Forelimb muscle (tissue), 1 donor: ENCODE data around the gene IL31. TPM values are rescaled to one million over a fixed set of nuclear protein-coding genes. Genes with fewer than 3 reads are reported as not detected.

Source experiments
- DNase-seq: peaks from one replicate; pipeline ENCODE4 v3.0.0-alpha.2; 2013; ENCODE audit warnings: low read depth
- polyA plus RNA-seq: library from polyadenylated mRNA; unstranded; fragments of 120-200 nt; gene quantifications from one replicate; pipeline ENCODE4 v1.2.1, GENCODE V29; 2013; ENCODE audit not compliant: insufficient read length

Gene IL31
- polyA plus RNA-seq, 1 donor = not detected

DNA sequence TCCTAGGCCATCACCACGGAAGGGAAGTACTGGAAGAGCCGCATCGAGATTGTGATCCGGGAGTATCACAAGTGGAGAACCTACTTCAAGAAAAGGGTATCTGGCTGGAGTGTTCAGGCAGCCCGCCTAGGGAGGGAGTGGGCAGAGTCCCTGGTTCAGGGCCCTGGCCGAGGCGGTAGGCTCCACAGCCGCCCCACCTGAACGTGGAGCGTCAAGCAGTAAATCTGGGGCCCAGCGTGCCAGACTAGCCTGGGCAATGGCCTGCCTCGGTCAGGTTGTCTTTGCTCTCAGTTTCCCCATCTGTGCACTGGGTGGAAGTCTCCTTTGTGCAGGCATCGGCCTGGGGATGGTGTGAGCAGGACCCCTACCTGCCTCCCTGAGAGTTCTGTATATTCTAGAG lies 44.9 kb downstream of the IL31 start:
- no peak for DNase-seq

DNA sequence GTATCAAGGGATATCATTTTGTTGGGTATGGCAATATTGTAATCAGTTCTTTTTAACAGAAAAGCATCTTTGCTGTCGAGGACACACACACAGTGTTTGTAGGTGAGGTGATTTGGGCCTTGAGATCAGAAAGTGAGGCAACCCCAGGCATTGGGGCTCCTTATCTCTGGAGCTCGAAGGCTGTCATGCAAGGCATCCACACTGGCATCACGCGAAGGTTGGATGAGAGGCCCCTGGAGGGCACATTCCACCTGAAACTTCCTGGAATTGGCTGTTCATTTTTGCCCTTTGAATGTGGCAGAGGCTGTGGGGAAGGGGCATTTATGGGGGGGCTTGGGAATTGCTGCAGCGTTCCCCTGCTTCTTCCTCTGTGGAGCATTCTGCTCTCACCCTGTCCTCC lies 45.5 kb downstream of the IL31 start:
- no peak for DNase-seq

DNA sequence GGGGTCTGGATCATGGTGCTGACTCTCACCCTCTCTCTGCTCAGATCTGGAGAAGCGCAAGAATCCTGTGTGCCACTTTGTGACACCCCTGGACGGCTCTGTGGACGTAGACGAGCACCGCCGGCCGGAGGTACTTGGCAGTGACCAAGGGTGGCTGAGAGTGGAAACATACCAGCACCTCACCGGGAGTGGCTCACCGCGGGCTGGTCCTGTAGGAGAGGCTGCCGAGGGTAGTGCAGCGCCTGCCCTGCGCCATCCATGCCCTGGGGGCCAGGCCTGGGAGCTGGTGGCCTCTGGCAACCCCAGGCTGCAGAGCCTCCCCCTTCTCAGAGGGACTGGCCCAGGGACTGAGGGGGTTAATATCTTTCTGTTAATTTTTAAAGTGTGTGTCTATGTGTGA lies 46.2 kb downstream of the IL31 start:
- no peak for DNase-seq

DNA sequence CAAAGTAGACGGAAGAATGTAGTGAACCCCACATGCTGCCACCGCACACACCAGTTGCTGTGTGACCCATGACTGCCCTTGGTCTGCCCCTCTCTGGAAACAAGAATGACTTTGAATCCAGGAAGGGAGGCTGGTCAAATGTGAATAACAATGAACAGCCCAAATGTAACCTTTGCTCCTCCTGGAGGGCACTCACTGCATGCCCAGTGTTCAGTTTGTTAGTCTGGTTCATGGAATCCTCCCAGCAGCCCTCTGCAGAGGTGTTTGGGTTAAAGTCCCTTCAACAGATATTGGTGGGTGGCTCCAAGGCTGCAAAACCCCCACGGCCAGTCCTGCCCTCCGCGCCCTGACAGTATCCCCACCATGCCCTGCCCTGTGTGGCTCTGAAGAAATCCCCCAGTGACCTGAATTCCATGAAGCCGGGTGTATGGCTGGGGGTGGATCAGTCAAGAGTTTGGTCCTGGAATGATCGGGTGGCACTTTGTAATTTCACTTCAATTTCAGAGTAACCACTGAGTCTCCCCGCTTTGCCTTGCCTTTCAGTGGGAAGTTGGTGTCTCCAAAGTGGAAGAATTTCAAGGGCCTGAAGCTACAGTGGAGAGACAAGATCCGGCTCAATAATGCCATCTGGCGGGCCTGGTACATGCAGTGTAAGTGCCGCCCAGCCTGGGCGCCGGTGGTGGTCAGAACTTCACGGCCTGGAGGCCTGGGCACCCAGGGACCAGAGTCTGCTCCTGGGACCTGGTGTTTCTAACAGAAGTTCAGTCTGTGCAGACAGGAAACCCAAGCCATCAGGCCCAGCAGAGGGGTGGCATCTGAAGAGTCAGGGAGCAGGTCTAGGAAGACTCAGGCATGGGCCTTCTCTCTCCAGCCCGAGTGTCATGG lies 47.1 kb downstream of the IL31 start:
- no peak for DNase-seq

DNA sequence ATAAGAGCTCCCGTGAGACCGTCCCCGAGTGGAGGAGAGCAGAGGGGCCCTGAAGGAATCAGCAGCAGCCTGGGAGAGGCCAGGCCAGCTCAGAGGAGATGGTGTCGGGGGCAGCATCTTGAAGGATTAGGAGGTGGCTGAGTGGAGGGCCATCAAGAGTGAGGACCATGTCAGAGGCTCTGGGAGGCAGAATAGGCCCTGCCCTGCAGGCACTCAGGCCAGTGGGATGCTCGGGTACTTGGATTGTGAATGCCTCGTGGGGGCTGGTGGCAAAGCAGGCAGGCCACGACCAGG lies 47.7 kb downstream of the IL31 start:
- no peak for DNase-seq

DNA sequence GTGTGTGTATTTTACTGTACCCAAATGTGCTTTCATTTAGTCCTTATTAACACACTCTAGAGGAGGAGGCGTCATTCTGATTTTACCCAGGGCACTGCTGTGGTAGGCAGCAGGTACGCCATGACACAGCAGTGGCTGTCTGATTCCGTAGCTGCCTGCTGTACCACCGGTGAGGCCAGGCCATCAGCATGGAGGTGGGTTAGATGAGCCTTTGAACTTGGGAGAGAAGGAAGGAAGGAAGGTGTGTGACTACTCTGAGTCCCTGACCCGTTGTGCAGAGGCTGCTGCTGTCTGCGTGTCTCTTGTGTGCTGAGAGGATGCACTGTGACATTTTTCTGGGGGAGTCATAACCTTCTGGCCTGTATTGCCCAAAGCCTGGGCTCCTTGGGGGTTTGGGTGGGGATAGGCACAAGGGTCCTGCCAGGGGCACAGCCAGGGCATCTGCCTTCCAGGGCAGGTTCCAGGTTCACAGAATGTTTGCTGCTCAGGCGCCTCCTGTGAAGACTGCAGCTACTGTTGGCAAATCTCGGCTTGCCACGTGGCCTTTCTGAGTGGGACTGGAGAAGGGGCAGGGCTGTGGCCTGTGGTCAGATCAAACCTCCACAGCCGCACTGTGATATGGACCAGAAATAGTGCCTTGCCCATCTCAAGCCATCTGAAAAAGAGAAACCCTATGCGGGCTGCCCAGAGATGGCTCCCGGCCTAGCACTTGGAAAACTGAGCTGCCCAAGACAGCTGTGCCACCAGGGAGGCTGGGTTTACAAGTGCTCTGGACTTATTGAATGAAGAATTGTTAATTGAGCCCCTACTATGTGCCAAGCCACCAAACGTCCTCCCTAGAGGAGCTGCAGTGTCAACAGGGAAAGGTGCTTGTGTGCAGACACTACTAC lies 48.3 kb downstream of the IL31 start:
- no peak for DNase-seq

DNA sequence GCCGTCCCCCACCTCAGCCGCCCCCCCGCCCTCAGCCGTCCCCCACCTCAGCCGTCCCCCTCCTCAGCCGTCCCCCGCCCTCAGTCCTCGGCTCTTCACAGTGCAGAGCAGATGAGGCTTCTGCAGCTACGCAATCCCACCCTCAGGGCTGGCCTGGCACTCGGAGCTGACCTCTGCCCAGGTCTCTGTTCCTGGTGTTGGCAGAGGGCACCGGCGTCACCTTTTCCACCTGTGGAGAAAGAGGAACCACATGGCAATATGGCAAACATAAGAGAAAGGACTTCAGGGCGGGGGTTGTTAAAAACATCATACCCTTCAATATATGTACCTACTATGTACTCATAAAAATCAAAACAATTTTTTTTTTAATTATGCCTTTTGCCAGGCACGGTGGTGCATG lies 49.7 kb downstream of the IL31 start:
- DNase-seq = no peak

DNA sequence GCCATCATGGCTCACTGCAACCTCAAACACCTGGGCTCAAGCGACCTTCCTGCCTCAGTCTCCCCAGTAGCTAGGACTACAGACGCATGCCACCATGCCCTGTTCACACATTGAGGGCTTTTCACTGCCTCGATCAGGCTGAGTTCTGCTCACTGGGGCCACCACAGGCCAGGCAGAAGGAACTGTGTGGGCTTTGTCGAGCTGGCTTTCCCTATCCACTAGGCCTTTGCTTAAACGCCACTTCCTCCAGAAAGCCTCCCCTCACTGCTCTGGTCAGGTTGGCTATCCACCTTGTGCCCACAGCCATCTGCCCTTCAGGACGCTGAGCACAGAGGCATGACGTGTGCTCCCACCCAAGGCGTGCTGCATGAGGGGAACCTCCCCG lies 50.3 kb downstream of the IL31 start:
- no peak for DNase-seq

DNA sequence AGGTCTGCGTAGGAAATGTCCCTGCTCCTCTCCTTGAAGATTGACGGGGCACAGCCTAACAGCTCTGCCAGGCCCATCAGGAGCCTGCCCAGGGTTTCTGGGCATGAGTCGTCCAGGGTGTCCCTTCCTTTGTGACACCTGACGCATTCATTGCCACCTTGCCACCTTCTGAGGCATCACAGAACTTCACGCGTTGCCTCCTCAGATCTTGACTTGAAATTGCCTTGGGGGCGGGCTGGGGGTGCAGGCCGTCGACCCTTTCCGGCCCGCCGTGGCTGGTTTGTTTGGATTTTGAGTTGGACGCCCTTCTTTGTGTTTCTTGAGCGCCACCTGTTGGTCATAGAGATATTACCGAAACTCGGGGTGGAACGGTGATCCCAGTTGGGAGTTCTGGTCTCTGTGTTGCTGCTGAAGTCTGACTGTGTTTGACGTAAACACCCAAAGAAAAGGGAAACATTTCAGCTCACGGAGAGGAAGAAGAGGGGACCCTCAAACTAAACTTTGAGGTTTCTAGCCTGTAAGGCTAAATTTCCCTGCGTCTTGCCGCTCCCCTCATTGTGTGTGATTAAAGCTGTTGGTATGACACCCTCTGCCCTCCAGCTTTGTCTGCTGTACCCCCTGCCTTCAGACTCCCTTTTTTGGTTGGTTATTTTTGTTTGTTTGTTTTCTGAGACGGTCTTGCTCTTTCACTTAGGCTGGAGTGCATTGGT lies 50.8 kb downstream of the IL31 start:
- DNase-seq = peak; percentile 48

Other genes starting within 250 kb of the IL31 start
- gene BCL7A, start 152.3 kb downstream of the IL31 start, polyA plus RNA-seq = 16.8 TPM
- gene MLXIP, start 95.5 kb downstream of the IL31 start, polyA plus RNA-seq = 30.7 TPM
- 0.29 TPM for gene LRRC43, start 8.9 kb upstream of the IL31 start, polyA plus RNA-seq
- gene B3GNT4, start 29.5 kb upstream of the IL31 start, polyA plus RNA-seq = 0.30 TPM
- 38.4 TPM for gene DIABLO, start 51.8 kb upstream of the IL31 start, polyA plus RNA-seq
- 13.4 TPM for gene VPS33A, start 92.3 kb upstream of the IL31 start, polyA plus RNA-seq
- 19.6 TPM for gene CLIP1, start 248.4 kb upstream of the IL31 start, polyA plus RNA-seq